H1 (cell line): Measurements from ENCODE around the gene TXNL4A. TPM values are rescaled to one million over a fixed set of nuclear protein-coding genes. Genes with fewer than 3 reads are reported as not detected.

Experiments used
- EP300 ChIP-seq, 2 experiments: IDR thresholded peaks; 1 replicate in 1 of 2; 2 replicates in 1 of 2; pipeline ENCODE4 v1.6.1; 2011 to 2012; ENCODE audit warnings: low read depth in 2 of 2, low read length in 2 of 2, mild to moderate bottlenecking in 2 of 2, borderline replicate concordance in 1 of 2, inconsistent platforms in 1 of 2, moderate library complexity in 1 of 2
- KDM1A ChIP-seq: fragments of 200-600, 300-600 bp; sonication (generic); IDR thresholded peaks from 2 replicates; pipeline ENCODE4 v1.7.1; 2016; ENCODE audit warnings: mild to moderate bottlenecking, low read length, borderline replicate concordance
- SP2 ChIP-seq: IDR thresholded peaks from 2 replicates; pipeline ENCODE4 v1.6.1; 2012; ENCODE audit warnings: mild to moderate bottlenecking, low read length, inconsistent platforms
- SRF ChIP-seq: IDR thresholded peaks from 2 replicates; pipeline ENCODE4 v1.6.1; 2011; ENCODE audit warnings: mild to moderate bottlenecking, low read depth, low read length, moderate library complexity
- TAF7 ChIP-seq: optimal IDR thresholded peaks from 2 replicates; pipeline ENCODE3; 2011; ENCODE audit warnings: low read depth, mild to moderate bottlenecking, inconsistent platforms, low read length, moderate library complexity, borderline replicate concordance
- polyA plus RNA-seq, 7 experiments: library from polyadenylated mRNA; depleted of rRNA in 3 of 7; stranded (reverse) in 5 of 7; unstranded in 2 of 7; fragments of >200 nt in 5 of 7; fragments of 200-250 nt in 2 of 7; gene quantifications; 1 replicate in 5 of 7; 2 replicates in 1 of 7; 4 replicates in 1 of 7; pipeline versions ENCODE4 v1.2.1 to v1.2.3, GENCODE V29; 2011 to 2013; ENCODE audit warnings: missing spikeins in 2 of 7, mixed read lengths in 2 of 7
- total RNA-seq: library from RNA; stranded (reverse); fragmentation: NEBNext Ultra II Directional; extraction: Animal tissue kit (Norgen Biotek cat#: 25700); gene quantifications from 2 replicates; pipeline ENCODE4 v1.2.1, GENCODE V29; 2021

The TXNL4A gene
- total and polyA plus RNA-seq, 2 of the 8 experiments (the other 6 are each of a cell fraction or from before 2014, with no cell fraction given): 169 to 181 TPM

DNA sequence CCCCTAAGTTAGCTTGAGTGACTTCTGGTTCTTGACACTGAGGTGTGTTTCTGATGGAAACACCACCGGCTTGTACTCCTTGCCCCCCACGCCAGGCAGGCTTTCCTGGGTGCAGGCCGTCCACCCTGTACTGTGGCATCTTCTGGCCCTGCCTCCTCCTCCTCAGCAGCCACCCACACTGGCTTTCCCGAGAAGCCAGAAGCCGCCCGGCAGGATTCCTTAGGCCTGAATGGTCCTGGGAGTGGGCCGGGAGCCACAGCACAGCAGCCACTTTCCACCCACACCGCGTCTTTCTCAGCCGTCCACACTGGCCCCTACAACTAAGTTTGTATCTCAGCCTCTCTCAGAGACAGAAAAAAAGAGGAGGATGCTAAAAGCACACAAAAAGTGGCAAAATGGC is 26.1 kb downstream of the TXNL4A start (continued):
- no peak for TF ChIP-seq EP300 (IDR thresholded peaks at IDR 0.05; ENCODE audit: borderline replicate concordance in 1 of 2, low read depth in 2 of 2, low read length in 2 of 2)
- no peak for TF ChIP-seq SP2
- TF ChIP-seq TAF7: no peak
- no peak for TF ChIP-seq SRF
- no peak for TF ChIP-seq KDM1A
- TF ChIP-seq, all 59 proteins: peak for 0
